ENCODE data around the gene GET4. TPM values are rescaled to one million over a fixed set of nuclear protein-coding genes. Genes with fewer than 3 reads are reported as not detected.

GET4 gene
- polyA plus RNA-seq, 1 of the 3 experiments (the other 2 are of a cell fraction), result 63.1 TPM

DNA sequence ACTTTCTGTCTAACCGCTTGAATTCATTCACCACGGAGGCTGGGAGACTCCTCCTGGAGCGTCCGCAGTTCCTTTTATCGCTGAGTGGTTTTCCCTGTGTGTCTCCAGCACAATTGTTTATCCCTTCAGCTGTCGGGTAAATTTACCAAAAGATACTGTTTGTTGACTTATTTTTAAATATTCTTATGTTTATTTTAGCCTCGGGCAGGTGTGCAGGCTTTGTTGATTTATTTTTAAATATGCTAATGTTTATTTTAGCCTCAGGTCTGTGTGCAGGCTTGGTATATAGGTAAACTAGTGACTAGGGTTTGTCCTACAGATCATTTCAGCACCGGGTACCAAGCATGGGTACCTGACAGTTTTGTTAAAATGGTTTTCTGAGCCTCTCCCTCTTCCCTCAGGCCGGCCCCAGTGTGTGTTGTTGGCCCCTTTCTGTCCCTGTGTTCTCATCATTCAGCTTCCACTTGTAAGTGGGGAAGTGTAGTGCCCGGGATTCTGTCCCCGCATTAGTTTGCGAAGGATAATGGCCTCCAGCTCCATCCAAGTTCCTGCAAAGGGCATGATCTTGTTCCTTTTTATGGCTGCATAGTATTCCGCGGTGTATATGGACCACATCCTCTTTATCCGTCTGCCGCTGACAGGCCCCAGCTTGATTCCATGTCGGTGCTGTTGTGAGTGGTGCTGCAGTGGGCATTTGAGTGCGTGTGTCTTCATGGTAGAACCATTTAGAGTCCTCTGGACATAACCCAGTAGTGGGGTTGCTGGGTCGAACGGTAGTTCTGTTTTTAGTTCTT lies 5.3 kb downstream of the GET4 start:
- 95% methylated on average over 20 of the region's 20 CpGs for WGBS (ENCODE audit: low lambda C conversion rate)
- H3K9ac ChIP-seq, result no peak overlapping the region
- peaks cover 4% of the 10 kb centered on the region for H3F3A ChIP-seq (replicated peaks; ENCODE audit: insufficient read depth)
- H4K20me1 ChIP-seq (ENCODE audit: insufficient read depth), result peaks cover 87% of the 10 kb centered on the region
- ChIA-PET CTCF (interaction anchor here (1.5 to 1.7 kb wide), 2 partner anchors 8 to 94 kb away, joined by 5 to 6 read pairs; no protein-coding TSS in a partner anchor), POLR2A (no interaction called here)
- H3K27me3 ChIP-seq (ENCODE audit: insufficient read depth), result no peaks in the 10 kb centered on the region
- H3K9me2 ChIP-seq, result no peaks in the 10 kb centered on the region
- H3K4me2 ChIP-seq, result no peak overlapping the region
- no peaks in the 10 kb centered on the region for H3K9me3 ChIP-seq
- TF ChIP-seq, protein P1, sequence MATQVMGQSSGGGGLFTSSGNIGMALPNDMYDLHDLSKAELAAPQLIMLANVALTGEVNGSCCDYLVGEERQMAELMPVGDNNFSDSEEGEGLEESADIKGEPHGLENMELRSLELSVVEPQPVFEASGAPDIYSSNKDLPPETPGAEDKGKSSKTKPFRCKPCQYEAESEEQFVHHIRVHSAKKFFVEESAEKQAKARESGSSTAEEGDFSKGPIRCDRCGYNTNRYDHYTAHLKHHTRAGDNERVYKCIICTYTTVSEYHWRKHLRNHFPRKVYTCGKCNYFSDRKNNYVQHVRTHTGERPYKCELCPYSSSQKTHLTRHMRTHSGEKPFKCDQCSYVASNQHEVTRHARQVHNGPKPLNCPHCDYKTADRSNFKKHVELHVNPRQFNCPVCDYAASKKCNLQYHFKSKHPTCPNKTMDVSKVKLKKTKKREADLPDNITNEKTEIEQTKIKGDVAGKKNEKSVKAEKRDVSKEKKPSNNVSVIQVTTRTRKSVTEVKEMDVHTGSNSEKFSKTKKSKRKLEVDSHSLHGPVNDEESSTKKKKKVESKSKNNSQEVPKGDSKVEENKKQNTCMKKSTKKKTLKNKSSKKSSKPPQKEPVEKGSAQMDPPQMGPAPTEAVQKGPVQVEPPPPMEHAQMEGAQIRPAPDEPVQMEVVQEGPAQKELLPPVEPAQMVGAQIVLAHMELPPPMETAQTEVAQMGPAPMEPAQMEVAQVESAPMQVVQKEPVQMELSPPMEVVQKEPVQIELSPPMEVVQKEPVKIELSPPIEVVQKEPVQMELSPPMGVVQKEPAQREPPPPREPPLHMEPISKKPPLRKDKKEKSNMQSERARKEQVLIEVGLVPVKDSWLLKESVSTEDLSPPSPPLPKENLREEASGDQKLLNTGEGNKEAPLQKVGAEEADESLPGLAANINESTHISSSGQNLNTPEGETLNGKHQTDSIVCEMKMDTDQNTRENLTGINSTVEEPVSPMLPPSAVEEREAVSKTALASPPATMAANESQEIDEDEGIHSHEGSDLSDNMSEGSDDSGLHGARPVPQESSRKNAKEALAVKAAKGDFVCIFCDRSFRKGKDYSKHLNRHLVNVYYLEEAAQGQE (IDR thresholded peaks at IDR 0.05; ENCODE audit: low read depth, low read length), result no peak
- TF ChIP-seq TAF1 (IDR thresholded peaks at IDR 0.05; ENCODE audit: borderline replicate concordance, low read depth, low read length), result no peak
- no peak for TF ChIP-seq SMC3 (IDR thresholded peaks at IDR 0.05; ENCODE audit: low read depth, low read length)
- TF ChIP-seq RCOR1 (IDR thresholded peaks at IDR 0.05; ENCODE audit: low read length), result no peak
- no peak for TF ChIP-seq TEAD4 (IDR thresholded peaks at IDR 0.05; ENCODE audit: borderline replicate concordance, insufficient read depth)
- H3K4me1 ChIP-seq (ENCODE audit: control insufficient read depth in 1 of 2, insufficient read depth in 2 of 2, low read depth in 1 of 2, low read length in 1 of 2), result peaks cover 11 to 15% of the 10 kb centered on the region in 2 experiments; a peak in 1 of 4 replicates
- no peak overlapping the region for H2AFZ ChIP-seq (ENCODE audit: low read depth)
- peaks cover 98% of the 10 kb centered on the region for H3K79me2 ChIP-seq (ENCODE audit: insufficient read depth)
- H3K36me3 ChIP-seq (replicated peaks in 1 of 2; ENCODE audit: control insufficient read depth in 1 of 2, insufficient read depth in 2 of 2, low read length in 1 of 2), result peaks cover 11 to 15% of the 10 kb centered on the region in 2 experiments
- no peak for DNase-seq
- H3K4me3 ChIP-seq (ENCODE audit: low read depth in 2 of 2, low read length in 1 of 2), result no peak overlapping the region
- no peak overlapping the region for H3K27ac ChIP-seq (ENCODE audit: low read depth in 2 of 2, low read length in 1 of 2)

DNA sequence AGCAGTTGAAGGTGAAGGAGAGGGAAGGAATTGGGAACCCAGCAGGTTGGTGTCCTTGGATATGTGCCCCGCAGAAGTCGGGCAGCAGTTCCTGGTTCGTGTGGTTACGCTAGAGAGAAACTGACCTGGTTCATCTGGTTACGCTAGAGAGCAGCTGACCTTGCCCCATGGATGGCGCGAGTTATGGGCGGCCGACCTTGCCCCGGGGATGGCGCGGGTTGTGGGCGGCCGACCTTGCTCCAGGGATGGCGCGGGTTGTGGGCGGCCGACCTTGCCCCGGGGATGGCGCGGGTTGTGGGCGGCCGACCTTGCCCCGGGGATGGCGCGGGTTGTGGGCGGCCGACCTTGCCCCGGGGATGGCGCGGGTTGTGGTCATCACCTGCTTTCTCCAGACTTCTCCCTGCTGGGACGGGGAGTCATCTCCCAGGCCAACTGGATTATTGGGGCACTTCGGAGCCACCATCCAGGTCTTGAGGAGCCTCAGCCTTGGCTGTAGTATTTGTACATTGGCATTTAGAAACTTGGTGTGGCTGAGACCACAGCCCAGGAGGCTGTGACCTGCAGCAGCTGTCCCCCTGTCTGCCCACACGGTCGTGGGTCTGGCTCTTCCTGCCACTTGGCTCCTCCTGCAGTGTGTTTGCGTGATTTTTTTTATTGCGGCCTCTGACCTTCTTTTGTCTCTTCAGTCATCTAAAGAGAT lies 6.1 kb downstream of the GET4 start:
- Histone ChIP-seq H3K4me2 (no peak overlapping the region), H3K9me3 (no peaks in the 10 kb centered on the region), H2AFZ (ENCODE audit: low read depth) (no peak overlapping the region), H3K27ac (ENCODE audit: low read depth in 2 of 2, low read length in 1 of 2) (no peak overlapping the region), H3F3A (replicated peaks; ENCODE audit: insufficient read depth) (peaks cover 4% of the 10 kb centered on the region), H3K4me1 (ENCODE audit: control insufficient read depth in 1 of 2, insufficient read depth in 2 of 2, low read depth in 1 of 2, low read length in 1 of 2) (peaks cover 11 to 15% of the 10 kb centered on the region in 2 experiments; a peak in 1 of 4 replicates), H3K9ac (no peak overlapping the region), H3K36me3 (replicated peaks in 1 of 2; ENCODE audit: control insufficient read depth in 1 of 2, insufficient read depth in 2 of 2, low read length in 1 of 2) (peaks cover 17 to 24% of the 10 kb centered on the region in 2 experiments), H3K79me2 (ENCODE audit: insufficient read depth) (peaks cover 99% of the 10 kb centered on the region), H4K20me1 (ENCODE audit: insufficient read depth) (peaks cover 96% of the 10 kb centered on the region), H3K4me3 (ENCODE audit: low read depth in 2 of 2, low read length in 1 of 2) (no peak overlapping the region), H3K27me3 (ENCODE audit: insufficient read depth) (no peaks in the 10 kb centered on the region), H3K9me2 (no peaks in the 10 kb centered on the region)
- no peak for DNase-seq
- POLR2A ChIA-PET, result no interaction called here
- CTCF ChIA-PET, result interaction anchor here (0.8 to 1.5 kb wide), 3 partner anchors 9 to 26 kb away, joined by 3 to 6 read pairs (median 4); no protein-coding TSS in a partner anchor
- WGBS (ENCODE audit: low lambda C conversion rate), result 94% methylated on average over 21 of the region's 37 CpGs
- no peak for TF ChIP-seq RAD21 (IDR thresholded peaks at IDR 0.05; ENCODE audit: low read length)
- no peak for TF ChIP-seq EZH2phosphoT487 (IDR thresholded peaks at IDR 0.05; ENCODE audit: borderline replicate concordance, low read depth)
- TF ChIP-seq, protein P2, sequence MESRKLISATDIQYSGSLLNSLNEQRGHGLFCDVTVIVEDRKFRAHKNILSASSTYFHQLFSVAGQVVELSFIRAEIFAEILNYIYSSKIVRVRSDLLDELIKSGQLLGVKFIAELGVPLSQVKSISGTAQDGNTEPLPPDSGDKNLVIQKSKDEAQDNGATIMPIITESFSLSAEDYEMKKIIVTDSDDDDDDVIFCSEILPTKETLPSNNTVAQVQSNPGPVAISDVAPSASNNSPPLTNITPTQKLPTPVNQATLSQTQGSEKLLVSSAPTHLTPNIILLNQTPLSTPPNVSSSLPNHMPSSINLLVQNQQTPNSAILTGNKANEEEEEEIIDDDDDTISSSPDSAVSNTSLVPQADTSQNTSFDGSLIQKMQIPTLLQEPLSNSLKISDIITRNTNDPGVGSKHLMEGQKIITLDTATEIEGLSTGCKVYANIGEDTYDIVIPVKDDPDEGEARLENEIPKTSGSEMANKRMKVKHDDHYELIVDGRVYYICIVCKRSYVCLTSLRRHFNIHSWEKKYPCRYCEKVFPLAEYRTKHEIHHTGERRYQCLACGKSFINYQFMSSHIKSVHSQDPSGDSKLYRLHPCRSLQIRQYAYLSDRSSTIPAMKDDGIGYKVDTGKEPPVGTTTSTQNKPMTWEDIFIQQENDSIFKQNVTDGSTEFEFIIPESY (IDR thresholded peaks at IDR 0.05; ENCODE audit: borderline replicate concordance, low read depth), result no peak
- TF ChIP-seq FOXM1 (IDR thresholded peaks at IDR 0.05; ENCODE audit: low read depth), result no peak
- TF ChIP-seq, protein P3, sequence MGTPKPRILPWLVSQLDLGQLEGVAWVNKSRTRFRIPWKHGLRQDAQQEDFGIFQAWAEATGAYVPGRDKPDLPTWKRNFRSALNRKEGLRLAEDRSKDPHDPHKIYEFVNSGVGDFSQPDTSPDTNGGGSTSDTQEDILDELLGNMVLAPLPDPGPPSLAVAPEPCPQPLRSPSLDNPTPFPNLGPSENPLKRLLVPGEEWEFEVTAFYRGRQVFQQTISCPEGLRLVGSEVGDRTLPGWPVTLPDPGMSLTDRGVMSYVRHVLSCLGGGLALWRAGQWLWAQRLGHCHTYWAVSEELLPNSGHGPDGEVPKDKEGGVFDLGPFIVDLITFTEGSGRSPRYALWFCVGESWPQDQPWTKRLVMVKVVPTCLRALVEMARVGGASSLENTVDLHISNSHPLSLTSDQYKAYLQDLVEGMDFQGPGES (IDR thresholded peaks at IDR 0.05; ENCODE audit: low read depth, low read length), result no peak
- no peak for TF ChIP-seq FOXJ3 (CRISPR knock-in tag; IDR thresholded peaks at IDR 0.05)
- TF ChIP-seq ELF1 (IDR thresholded peaks at IDR 0.05), result no peak
- TF ChIP-seq, protein P1 (IDR thresholded peaks at IDR 0.05; ENCODE audit: low read depth, low read length), result no peak
- TF ChIP-seq RXRA (IDR thresholded peaks at IDR 0.05; ENCODE audit: borderline replicate concordance, low read depth), result no peak
